Chondrocyte (in vitro differentiated cells): ENCODE data around the gene NAT10. TPM values are rescaled to one million over a fixed set of nuclear protein-coding genes. Genes with fewer than 3 reads are reported as not detected.

ENCODE experiments used
- DNase-seq: peaks from one replicate; pipeline ENCODE4 v3.0.0; 2021; ENCODE audit warnings: mixed read lengths, low spot score
- H3K27ac Mint-ChIP-seq: one replicate; pipeline ENCODE4 v1.8.0; 2021; ENCODE audit warnings: mild to moderate bottlenecking, moderate library complexity, mixed read lengths; ENCODE audit not compliant: unreplicated experiment
- H3K27me3 Mint-ChIP-seq: 2 replicates; pipeline ENCODE4 v1.8.0; 2021; ENCODE audit warnings: low read depth, mixed read lengths
- H3K36me3 Mint-ChIP-seq: 2 replicates; pipeline ENCODE4 v1.8.0; 2021; ENCODE audit warnings: low read depth, mixed read lengths
- H3K4me1 Mint-ChIP-seq: 2 replicates; pipeline ENCODE4 v1.8.0; 2021; ENCODE audit warnings: low read depth, mild to moderate bottlenecking, mixed read lengths
- H3K4me3 Mint-ChIP-seq: one replicate; pipeline ENCODE4 v1.8.0; 2021; ENCODE audit warnings: mild to moderate bottlenecking, moderate library complexity, mixed read lengths; ENCODE audit not compliant: unreplicated experiment
- H3K9me3 Mint-ChIP-seq: 2 replicates; pipeline ENCODE4 v1.8.0; 2021; ENCODE audit warnings: low read depth, mixed read lengths
- total RNA-seq: library from RNA; stranded (reverse); gene quantifications from 3 replicates; pipeline ENCODE4 v1.2.1, GENCODE V29; 2021
- TF ChIP-seq, protein P1 (sequence below): fragments of 200-600 bp; sonication (generic); IDR thresholded peaks from 2 replicates; pipeline ENCODE4 v1.5.0; 2021; ENCODE audit warnings: antibody characterized with exemption, mild to moderate bottlenecking, moderate library complexity

NAT10 gene
- total RNA-seq, 1 donor from 2014 or later = 25.8 TPM

DNA sequence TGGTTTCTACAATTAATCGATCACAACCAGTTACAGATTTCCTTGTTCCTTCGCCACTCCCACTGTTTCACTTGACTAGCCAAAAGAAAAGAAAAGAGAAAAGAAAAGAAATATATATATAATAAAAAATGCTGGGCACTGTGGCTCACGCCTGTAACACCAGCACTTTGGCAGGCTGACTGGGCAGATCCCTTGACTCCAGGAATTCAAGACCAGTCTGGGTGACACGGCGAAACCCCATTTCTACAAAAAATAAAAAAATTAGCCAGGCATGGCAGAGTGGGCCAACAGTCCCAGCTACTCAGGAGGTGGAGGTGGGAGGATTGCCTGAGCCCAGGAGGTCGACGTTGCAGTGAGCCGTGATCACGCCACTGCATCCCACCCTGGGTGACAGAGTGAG, 83.8 kb downstream of the NAT10 start:
- TF ChIP-seq, protein P1, sequence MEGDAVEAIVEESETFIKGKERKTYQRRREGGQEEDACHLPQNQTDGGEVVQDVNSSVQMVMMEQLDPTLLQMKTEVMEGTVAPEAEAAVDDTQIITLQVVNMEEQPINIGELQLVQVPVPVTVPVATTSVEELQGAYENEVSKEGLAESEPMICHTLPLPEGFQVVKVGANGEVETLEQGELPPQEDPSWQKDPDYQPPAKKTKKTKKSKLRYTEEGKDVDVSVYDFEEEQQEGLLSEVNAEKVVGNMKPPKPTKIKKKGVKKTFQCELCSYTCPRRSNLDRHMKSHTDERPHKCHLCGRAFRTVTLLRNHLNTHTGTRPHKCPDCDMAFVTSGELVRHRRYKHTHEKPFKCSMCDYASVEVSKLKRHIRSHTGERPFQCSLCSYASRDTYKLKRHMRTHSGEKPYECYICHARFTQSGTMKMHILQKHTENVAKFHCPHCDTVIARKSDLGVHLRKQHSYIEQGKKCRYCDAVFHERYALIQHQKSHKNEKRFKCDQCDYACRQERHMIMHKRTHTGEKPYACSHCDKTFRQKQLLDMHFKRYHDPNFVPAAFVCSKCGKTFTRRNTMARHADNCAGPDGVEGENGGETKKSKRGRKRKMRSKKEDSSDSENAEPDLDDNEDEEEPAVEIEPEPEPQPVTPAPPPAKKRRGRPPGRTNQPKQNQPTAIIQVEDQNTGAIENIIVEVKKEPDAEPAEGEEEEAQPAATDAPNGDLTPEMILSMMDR = no peak
- DNase-seq = no peak
- H3K4me1 Mint-ChIP-seq = peaks cover 47% of the 10 kb centered on the region
- H3K27me3 Mint-ChIP-seq = no peaks in the 10 kb centered on the region
- H3K9me3 Mint-ChIP-seq = no peaks in the 10 kb centered on the region
- no peaks in the 10 kb centered on the region for H3K36me3 Mint-ChIP-seq
- no peak overlapping the region for H3K27ac Mint-ChIP-seq
- H3K4me3 Mint-ChIP-seq = no peak overlapping the region

DNA sequence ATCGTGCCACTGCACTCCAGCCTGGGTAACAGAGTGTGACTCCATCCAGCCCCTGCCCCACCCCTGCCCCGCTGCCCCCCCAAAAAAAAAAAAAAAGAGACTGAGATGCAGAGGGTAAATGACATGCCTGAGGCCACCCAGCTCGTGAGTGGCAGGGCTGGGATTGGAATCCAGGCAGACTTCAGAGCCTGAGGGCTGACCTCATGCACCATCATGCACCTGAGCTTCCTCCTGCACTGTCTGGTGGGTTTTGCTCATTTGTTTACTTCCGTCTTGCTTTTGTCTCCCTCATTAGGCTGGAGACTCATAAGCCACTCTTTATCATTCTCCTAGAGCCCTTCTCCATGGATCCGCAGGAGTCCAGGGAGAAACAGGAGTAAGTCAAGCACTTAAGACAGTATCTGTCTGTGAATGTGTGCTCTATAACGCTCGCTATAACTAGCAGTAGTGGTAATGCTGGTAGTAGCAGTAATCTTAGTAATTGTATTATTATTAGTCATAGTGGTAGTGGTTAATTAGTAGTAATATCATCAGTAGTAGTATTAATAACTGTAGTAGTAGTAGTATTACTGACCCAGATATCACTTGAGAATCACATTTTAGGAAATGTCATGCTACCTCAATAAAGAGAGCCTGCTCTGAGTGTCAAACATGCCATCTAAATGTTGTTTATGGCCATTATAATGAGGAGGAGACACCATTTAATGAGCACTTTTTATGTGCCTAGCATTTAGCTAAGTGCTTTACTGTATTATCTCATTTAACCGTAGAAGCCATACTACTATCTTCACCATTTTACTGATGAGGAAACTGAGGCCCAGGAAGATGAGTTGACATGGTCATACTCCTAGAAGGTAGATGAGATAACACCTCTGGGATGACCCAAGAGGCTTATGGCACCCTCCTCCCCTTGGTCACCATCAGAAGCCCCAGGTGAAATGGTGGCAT, 85.0 kb downstream of the NAT10 start:
- Mint-ChIP-seq H3K9me3 (no peaks in the 10 kb centered on the region), H3K4me1 (peaks cover 50% of the 10 kb centered on the region), H3K4me3 (no peak overlapping the region), H3K27ac (no peak overlapping the region), H3K27me3 (no peaks in the 10 kb centered on the region), H3K36me3 (no peaks in the 10 kb centered on the region)
- no peak for DNase-seq
- TF ChIP-seq, protein P1 = no peak

DNA sequence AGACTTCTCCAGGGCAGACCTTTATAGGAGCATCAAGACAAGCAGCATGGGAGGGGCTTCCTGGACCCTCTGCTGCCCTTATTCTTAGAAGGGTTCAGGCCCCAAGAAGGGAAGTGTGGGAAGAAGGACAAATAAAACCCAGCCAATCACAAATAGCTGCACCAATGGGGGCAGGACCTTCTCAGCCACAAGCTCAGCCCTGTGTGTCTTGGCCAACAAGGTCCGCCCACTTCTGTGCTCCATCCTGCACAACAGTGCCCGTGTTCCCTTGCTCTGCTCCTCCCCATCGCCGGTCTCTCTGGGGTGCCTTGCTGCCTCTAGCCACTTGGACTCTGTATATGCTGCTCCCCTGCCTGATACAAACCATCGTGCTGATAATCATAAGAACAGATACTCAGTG, 86.1 kb downstream of the NAT10 start:
- peak overlapping the region; percentile 18 for H3K27ac Mint-ChIP-seq
- H3K36me3 Mint-ChIP-seq = no peaks in the 10 kb centered on the region
- TF ChIP-seq, protein P1 = no peak
- H3K27me3 Mint-ChIP-seq = no peaks in the 10 kb centered on the region
- DNase-seq = no peak
- H3K4me1 Mint-ChIP-seq = peaks cover 41% of the 10 kb centered on the region
- H3K9me3 Mint-ChIP-seq = no peaks in the 10 kb centered on the region
- no peak overlapping the region for H3K4me3 Mint-ChIP-seq

DNA sequence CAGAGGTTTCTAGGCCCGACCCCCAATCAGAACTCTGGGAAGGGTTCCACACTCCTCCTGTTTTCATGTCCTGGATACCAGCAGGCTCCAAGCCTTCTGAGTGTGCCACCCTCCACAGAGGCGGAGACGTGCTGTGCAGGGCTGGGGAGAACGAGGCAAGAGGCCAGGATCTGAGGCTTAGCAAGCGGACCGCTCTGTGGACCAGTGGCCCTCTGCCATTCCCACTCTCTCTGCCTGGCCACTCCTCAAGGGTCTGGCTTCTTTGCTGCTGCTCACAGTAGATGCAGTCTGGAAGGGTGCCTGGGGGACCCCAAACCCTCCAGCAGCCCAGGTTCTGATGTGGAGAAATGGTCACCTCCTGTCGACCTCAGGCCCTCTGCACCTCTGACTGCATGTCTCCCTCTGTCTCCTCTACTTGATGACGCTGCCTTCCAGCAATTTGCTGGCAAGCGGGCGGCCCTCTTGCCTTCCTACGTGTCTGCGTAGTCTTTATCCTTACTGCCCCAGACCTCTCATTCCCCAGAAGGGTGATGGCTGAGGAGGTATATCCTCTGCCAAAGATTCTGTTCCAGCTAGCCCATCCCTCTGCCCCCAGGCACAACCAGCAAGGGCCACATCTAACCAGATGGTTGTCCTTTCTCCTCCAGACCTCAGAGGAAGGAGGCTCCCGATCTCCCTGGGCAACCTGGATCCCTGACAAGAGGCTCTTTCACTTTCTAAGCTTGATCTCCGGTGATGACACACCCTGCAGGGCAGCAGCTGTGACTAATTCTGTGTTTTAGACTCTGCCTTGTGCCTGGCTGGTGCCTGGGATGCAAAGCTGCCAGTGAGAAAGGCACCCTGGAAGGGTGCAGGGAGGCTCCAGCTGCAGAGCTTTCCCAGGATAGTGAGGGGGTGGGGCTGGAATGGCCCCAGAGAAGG, 87.3 kb downstream of the NAT10 start:
- TF ChIP-seq, protein P1 = no peak
- no peaks in the 10 kb centered on the region for H3K27me3 Mint-ChIP-seq
- peaks cover 35% of the 10 kb centered on the region for H3K4me1 Mint-ChIP-seq
- no peak for DNase-seq
- no peaks in the 10 kb centered on the region for H3K36me3 Mint-ChIP-seq
- peak overlapping the region; percentile 99 for H3K27ac Mint-ChIP-seq
- no peaks in the 10 kb centered on the region for H3K9me3 Mint-ChIP-seq
- peak overlapping the region; percentile 69 for H3K4me3 Mint-ChIP-seq
